Measurements from ENCODE around the gene TIAM2.

DNA sequence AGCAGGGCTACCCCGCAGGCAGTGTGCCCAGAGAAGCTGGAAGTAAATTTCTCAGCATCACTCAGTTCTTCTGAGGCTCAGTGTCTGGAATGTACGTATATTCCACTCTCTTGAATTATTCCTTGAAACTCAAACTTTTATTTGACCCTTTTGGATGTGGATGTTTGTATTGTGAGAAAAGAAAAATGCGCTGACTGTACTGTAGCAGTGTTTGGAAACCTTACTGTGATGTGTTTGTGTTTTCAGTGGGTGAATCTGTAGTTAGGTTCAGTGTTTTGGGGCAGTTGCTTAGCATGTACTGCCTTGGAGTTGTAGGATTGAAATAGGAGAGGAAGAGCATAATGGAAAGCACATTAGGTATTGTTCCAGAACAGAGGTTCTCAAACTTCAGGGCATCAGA lies 13.5 kb downstream of the TIAM2 start:
- TF ChIP-seq, protein P1, sequence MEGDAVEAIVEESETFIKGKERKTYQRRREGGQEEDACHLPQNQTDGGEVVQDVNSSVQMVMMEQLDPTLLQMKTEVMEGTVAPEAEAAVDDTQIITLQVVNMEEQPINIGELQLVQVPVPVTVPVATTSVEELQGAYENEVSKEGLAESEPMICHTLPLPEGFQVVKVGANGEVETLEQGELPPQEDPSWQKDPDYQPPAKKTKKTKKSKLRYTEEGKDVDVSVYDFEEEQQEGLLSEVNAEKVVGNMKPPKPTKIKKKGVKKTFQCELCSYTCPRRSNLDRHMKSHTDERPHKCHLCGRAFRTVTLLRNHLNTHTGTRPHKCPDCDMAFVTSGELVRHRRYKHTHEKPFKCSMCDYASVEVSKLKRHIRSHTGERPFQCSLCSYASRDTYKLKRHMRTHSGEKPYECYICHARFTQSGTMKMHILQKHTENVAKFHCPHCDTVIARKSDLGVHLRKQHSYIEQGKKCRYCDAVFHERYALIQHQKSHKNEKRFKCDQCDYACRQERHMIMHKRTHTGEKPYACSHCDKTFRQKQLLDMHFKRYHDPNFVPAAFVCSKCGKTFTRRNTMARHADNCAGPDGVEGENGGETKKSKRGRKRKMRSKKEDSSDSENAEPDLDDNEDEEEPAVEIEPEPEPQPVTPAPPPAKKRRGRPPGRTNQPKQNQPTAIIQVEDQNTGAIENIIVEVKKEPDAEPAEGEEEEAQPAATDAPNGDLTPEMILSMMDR (IDR thresholded peaks at IDR 0.05): no peak
- no peak for TF ChIP-seq POLR2A (IDR thresholded peaks at IDR 0.05)

Measured in uterus (tissue), 2 donors.